Spleen (tissue), 7 donors: ENCODE results near the gene CHD6.

Source experiments
- POLR2A ChIP-seq, 3 donors: fragments of 450-650 bp; IDR thresholded peaks; one replicate each; pipeline ENCODE4 v1.5.1; 2017; ENCODE audit warnings: antibody characterized with exemption in 3 of 3, mild to moderate bottlenecking in 1 of 3
- POLR2AphosphoS5 ChIP-seq, 3 donors: sonication (generic); formaldehyde crosslinking; IDR thresholded peaks; one replicate each; pipeline ENCODE4 v1.5.1; 2017; ENCODE audit warnings: antibody characterized with exemption in 3 of 3
- TF ChIP-seq, protein P1 (sequence below), 11 experiments: fragments of 200-600 bp in 7 of 11; fragments of 450-650 bp in 4 of 11; sonication (generic) in 4 of 11; IDR thresholded peaks in 8 of 11; conservative IDR thresholded peaks in 3 of 11; 1 replicate in 7 of 11; 2 replicates in 4 of 11; pipeline versions ENCODE4 v1.4.0 to v1.8.0; 2016 to 2021; ENCODE audit warnings: antibody characterized with exemption in 11 of 11, inconsistent platforms in 4 of 11, mild to moderate bottlenecking in 1 of 11
- donor health status: DM: no; HTN: no; CAD: no; lungs with moderate emphysema.
- donor health status: DM: no; HTN: no; CAD: no.
- donor health status: DM: no; HTN: no; CAD: no.

DNA sequence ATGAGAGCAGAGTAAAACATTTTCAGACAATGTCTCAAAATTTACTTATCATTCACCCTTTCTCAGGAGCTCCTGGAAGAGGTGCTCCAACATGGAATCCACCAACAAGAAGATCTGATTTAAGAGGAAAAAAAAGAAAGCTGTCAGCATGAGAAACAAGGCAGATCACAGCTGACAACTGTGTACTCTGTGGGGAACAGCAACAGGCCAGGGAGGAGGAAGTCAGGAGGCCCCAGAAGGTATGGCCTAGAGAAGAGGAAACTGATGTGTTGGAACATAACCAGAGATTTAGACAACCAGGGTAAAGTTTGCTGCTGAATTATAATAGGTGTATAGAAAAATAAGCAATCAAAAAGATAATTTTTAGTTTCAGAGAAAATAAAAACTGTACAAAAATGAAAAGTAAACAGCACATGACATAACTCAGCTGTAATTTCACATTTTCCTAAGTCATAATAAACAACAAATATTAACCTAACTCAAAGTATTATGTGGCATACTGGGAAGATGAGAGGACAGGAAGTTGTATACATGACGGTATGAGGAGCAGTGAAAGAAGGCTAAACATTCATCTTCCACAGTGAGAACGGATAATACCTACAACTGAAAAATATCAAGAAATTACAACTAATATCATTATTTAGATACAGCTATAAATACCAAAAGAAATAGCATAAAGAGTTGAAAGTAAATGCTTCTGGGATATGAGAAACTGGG lies 138.0 kb downstream of the CHD6 start:
- TF ChIP-seq, protein P1, sequence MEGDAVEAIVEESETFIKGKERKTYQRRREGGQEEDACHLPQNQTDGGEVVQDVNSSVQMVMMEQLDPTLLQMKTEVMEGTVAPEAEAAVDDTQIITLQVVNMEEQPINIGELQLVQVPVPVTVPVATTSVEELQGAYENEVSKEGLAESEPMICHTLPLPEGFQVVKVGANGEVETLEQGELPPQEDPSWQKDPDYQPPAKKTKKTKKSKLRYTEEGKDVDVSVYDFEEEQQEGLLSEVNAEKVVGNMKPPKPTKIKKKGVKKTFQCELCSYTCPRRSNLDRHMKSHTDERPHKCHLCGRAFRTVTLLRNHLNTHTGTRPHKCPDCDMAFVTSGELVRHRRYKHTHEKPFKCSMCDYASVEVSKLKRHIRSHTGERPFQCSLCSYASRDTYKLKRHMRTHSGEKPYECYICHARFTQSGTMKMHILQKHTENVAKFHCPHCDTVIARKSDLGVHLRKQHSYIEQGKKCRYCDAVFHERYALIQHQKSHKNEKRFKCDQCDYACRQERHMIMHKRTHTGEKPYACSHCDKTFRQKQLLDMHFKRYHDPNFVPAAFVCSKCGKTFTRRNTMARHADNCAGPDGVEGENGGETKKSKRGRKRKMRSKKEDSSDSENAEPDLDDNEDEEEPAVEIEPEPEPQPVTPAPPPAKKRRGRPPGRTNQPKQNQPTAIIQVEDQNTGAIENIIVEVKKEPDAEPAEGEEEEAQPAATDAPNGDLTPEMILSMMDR (IDR thresholded peaks at IDR 0.05 in 8 of 11, conservative IDR thresholded peaks at IDR 0.05 in 3 of 11), result no peak
- TF ChIP-seq POLR2A (IDR thresholded peaks at IDR 0.05) (no peak), POLR2AphosphoS5 (IDR thresholded peaks at IDR 0.05) (no peak)
